Measurements from ENCODE around the gene ABHD10.

DNA sequence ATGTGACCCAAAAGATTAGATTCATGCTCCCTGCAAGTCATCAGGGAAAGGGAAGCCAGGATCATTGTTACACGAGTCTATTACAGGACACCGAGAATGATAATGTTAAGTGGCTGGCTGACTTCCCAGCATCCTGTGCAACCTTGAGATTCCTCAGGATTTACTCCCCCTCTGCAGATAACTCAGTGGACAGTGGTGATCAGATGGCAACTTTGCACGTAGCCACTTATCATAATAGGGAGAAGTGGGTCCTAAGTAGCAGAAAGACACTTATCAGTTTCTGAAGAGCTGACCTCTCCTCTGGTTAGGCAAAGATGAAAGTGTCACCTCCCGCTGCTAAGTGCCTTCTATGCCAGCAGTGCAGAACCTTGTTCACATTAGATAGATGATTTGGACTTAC, 49.0 kb downstream of the ABHD10 start:
- no peak for TF ChIP-seq POLR2AphosphoS5 (IDR thresholded peaks at IDR 0.05)
- TF ChIP-seq, protein P1, sequence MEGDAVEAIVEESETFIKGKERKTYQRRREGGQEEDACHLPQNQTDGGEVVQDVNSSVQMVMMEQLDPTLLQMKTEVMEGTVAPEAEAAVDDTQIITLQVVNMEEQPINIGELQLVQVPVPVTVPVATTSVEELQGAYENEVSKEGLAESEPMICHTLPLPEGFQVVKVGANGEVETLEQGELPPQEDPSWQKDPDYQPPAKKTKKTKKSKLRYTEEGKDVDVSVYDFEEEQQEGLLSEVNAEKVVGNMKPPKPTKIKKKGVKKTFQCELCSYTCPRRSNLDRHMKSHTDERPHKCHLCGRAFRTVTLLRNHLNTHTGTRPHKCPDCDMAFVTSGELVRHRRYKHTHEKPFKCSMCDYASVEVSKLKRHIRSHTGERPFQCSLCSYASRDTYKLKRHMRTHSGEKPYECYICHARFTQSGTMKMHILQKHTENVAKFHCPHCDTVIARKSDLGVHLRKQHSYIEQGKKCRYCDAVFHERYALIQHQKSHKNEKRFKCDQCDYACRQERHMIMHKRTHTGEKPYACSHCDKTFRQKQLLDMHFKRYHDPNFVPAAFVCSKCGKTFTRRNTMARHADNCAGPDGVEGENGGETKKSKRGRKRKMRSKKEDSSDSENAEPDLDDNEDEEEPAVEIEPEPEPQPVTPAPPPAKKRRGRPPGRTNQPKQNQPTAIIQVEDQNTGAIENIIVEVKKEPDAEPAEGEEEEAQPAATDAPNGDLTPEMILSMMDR (IDR thresholded peaks at IDR 0.05) = no peak
- no peak for TF ChIP-seq POLR2A (IDR thresholded peaks at IDR 0.05; ENCODE audit: low read depth)
- no peak for TF ChIP-seq EP300 (IDR thresholded peaks at IDR 0.05)
